ENCODE results near the gene CSTPP1.
"Not testable (repeated sequence)": the region's sequence is repeated elsewhere in the genome, so short reads cannot be mapped to it uniquely, and the experiment has no call there.

The CSTPP1 gene

DNA sequence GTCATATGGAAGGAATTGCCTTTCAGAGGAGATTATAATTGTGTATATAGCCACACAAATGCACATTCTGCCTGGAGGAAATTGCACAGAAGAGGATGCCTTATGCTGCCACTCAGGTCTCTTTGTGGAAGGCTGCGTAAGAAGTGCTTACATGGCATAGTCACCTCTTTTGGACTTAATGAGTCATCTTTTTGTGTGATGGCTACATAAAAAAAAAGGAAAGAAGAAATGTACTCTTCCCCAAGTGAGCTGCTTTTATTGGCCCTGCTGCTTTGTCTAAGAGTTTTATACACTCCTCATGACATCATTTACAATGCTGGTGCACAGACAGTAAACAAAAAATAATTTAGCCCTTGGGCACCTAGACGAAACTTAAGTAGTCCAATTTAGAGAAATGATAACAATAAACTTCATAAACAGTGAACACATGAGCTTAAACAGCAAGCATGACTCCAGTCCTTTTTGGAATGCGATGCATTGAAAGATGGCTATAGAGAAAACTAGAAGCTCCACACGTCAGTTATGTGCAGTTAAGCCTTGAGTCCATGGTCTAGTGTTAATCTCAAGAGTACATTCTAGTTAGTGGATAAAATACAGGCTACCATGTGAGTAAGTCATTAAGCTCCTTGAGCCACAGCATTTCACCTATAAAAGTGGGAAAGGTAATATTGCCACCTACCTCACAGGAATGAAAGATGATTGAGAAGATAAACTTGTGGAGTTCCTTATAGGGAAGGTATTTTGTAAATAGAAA lies 12.0 kb downstream of the CSTPP1 start:
- DNase-seq (ENCODE audit: extremely low spot score, insufficient read length, low read depth) (no peak), FAIRE-seq (no peak)

DNA sequence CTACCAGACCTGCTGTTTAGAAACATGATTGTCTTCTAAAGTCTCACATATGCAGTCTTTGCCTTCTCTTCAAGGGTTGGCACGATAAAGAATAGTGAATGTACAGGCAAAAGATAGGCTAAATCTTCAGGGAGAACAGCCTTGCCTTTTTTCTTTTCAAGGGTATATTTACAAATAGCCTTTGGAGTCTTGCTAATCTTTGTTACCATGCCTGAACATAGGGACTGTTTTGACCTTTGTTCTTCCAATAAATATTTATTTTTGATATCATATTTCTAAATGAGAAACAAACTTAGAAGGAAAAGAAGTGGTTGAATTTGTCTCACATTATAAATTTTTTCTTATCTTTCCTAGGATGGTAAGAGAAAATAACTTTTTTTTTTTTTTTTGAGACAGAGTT lies 12.7 kb downstream of the CSTPP1 start:
- FAIRE-seq = no peak
- no peak for DNase-seq (ENCODE audit: extremely low spot score, insufficient read length, low read depth)

DNA sequence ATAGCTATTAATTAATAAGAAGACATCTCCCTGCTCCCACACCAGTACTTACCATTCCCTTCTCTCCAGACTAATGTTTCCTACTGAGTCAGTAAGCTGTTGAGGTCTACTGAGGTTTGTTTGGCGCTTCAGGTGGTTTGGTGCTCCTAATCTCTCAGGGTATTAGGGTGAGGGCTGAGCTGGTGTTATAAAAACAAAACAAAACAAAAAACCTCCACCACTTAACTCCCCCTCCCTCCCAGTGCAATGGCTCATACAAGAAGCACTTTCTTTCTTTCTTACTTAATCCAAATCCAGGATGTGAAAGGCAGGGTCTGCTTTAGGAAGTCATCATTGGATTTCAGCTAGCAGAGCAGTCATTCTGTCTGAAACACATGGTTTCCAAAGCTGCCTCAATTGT lies 15.3 kb downstream of the CSTPP1 start:
- FAIRE-seq = no peak
- no peak for DNase-seq (ENCODE audit: extremely low spot score, insufficient read length, low read depth)

- DNase-seq (ENCODE audit: extremely low spot score, insufficient read length, low read depth) (no peak), FAIRE-seq (no peak)
Measured at GRCh38 chr11:46952553-46952952, 16.0 kb downstream of the CSTPP1 start.

- FAIRE-seq = no peak
- DNase-seq (ENCODE audit: extremely low spot score, insufficient read length, low read depth) = no peak
Measured at GRCh38 chr11:46953093-46953492, 16.5 kb downstream of the CSTPP1 start.

DNA sequence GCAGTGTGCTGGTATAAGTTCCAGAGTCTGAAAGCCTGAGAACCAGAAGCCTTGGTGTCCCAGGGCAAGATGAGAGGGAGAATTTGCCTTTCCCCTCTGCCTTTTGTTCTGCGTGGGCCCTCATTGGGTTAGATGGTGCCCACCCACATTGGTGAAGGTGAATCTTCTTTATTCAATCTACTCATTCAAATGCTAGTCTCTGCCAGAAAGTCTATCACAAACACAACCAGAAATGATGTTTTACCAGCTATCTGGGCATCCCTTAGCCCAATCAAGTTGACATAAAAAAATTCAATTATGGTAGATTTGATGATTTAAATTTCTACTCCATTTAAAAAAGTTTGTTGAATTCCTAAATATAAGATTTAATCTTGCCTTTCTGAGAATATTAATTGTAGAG lies 22.2 kb downstream of the CSTPP1 start:
- no peak for DNase-seq (ENCODE audit: extremely low spot score, insufficient read length, low read depth)
- FAIRE-seq = no peak

- FAIRE-seq = no peak
- DNase-seq (ENCODE audit: extremely low spot score, insufficient read length, low read depth) = no peak
Measured at GRCh38 chr11:46961041-46961440, 24.5 kb downstream of the CSTPP1 start.

GRCh38 chr11:46961886-46962285 lies 25.3 kb downstream of the CSTPP1 start:
- DNase-seq (ENCODE audit: extremely low spot score, insufficient read length, low read depth); FAIRE-seq: not testable (repeated sequence)

GRCh38 chr11:46963844-46964243 lies 27.3 kb downstream of the CSTPP1 start:
- DNase-seq (ENCODE audit: extremely low spot score, insufficient read length, low read depth) (no peak), FAIRE-seq (no peak)

GRCh38 chr11:46966773-46967172 lies 30.2 kb downstream of the CSTPP1 start:
- FAIRE-seq = no peak
- no peak for DNase-seq (ENCODE audit: extremely low spot score, insufficient read length, low read depth)

DNA sequence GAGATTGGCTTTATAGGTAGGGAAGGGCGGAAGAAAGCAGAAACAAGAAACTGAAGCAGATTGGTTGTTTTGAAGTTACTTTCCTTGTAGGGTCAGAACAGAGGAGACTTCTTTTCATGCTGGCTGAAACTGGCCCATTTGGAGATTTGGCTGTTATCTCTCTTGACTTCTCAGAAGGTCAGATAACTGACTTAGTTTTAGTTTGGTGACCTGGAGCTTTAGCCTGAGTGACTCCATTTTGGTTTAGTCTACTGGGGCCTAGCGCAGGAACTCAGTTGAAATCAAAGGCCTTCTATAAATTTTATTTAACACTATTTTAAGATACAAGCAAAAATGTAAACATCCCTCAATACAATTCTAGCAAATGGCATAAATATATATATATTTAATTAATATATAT lies 31.4 kb downstream of the CSTPP1 start:
- no peak for FAIRE-seq

GRCh38 chr11:46969379-46969778 lies 32.8 kb downstream of the CSTPP1 start:
- no peak for DNase-seq (ENCODE audit: extremely low spot score, insufficient read length, low read depth)
- FAIRE-seq = no peak

More for the DNA sequence above, 31.4 kb downstream of the CSTPP1 start:
- no peak for DNase-seq (ENCODE audit: extremely low spot score, insufficient read length, low read depth)

- FAIRE-seq = no peak
- no peak for DNase-seq (ENCODE audit: extremely low spot score, insufficient read length, low read depth)
Measured at GRCh38 chr11:46970913-46971625, 34.5 kb downstream of the CSTPP1 start.

DNA sequence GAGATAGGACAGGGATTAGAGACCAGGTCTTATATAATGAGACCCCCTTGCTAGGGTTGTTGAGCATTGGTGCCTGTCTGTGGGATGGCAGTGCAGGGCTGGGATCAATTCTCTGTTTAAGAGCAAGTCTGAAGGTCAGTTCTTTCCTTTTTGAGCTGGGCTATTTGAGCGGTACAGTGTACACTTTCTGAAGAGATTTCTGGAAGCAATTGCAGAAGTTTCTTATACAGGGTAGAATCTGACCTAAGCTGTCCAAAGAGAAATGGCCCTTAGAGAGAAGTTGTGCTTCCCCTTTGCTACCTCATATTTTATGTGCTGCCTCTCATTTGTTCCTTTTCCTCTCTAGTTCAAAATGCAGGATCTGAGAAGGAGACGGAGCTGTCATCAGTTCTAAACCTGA lies 35.8 kb downstream of the CSTPP1 start:
- DNase-seq (ENCODE audit: extremely low spot score, insufficient read length, low read depth) = no peak
- FAIRE-seq = no peak

DNA sequence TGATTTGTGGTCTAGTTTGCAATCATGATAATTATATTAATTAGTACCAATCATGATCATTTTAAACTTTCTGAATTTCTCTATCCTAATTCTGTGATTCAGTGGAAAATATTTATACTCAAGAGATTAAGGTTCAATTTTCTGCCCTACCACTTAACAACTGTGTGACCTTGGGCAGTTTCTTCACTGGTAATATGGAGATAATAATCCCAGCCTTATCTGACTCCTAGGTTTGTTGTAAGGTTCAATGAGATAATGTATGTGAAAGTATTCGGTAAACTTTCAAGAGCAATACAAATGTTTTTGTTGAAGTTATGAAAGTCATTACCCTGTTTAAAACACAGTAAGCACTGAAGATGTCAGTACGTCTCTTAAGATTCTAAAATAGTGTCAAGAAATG lies 36.3 kb downstream of the CSTPP1 start:
- DNase-seq (ENCODE audit: extremely low spot score, insufficient read length, low read depth) (no peak), FAIRE-seq (no peak)

DNA sequence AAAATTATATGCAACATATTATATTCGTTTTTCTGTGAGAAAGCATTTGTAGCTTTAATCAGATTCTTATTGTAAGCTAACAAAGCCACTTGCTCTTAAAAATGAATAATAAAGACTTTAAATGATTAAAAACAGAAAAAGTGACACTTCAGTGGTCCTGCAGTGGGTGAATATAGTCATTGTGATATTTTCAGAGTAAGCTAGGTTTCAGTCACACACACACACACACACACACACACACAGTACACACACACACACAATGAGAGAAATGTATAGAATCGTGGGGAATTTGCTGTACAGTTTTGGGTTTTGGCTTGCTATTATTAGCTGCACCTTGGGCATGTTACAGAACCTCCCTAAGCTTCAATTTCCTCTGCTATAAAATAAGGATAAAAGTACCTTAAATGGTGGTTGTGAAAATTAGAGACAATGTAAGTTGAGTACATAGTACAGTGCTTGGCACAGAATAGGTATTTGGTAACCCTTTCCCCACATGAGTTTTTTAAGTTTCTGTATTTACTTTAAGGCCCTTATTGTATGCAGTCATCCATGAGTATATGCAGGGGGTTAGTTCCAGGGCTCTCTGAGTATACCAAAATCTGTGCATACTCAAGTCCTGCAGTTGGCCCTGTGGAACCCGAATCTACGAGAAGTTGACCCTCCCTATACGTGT lies 39.8 kb downstream of the CSTPP1 start:
- peak; percentile 26 for FAIRE-seq
- no peak for DNase-seq (ENCODE audit: extremely low spot score, insufficient read length, low read depth)

GRCh38 chr11:46977038-46977813 lies 40.7 kb downstream of the CSTPP1 start:
- FAIRE-seq = no peak
- DNase-seq (ENCODE audit: extremely low spot score, insufficient read length, low read depth) = no peak

- FAIRE-seq (no peak), DNase-seq (ENCODE audit: extremely low spot score, insufficient read length, low read depth) (no peak)
Measured at GRCh38 chr11:46978005-46978491, 41.5 kb downstream of the CSTPP1 start.

DNA sequence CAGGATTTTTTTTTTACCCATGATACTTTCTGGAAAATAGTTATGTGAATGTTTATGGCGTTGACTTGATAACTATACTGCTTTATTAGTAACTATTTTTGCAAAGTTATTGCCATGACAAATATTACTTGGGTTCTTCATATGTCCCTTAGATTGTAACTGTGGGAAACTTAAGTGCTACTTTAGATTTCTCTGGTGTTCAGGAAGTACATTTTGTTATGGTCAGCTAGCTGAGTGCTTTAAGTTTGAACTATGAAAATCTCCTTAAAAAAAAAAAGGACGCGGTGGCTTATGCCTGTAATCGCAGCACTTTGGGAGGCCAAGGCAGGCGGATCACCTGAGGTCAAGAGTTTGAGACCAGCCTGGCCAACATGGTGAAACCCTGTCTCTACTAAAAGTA lies 42.8 kb downstream of the CSTPP1 start:
- FAIRE-seq (no peak), DNase-seq (ENCODE audit: extremely low spot score, insufficient read length, low read depth) (no peak)

- no peak for FAIRE-seq
Measured at GRCh38 chr11:46981436-46981835, 44.9 kb downstream of the CSTPP1 start.

More at GRCh38 chr11:46981436-46981835, 44.9 kb downstream of the CSTPP1 start:
- no peak for DNase-seq (ENCODE audit: extremely low spot score, insufficient read length, low read depth)

Data from GM18507 (cell line).